Measurements from ENCODE around the gene DNAJB9. TPM values are rescaled to one million over a fixed set of nuclear protein-coding genes. Genes with fewer than 3 reads are reported as not detected.

DNAJB9 gene
- total RNA-seq, 4 donors from 2014 or later = 17.9 to 41.9 (median 28.0) TPM

DNA sequence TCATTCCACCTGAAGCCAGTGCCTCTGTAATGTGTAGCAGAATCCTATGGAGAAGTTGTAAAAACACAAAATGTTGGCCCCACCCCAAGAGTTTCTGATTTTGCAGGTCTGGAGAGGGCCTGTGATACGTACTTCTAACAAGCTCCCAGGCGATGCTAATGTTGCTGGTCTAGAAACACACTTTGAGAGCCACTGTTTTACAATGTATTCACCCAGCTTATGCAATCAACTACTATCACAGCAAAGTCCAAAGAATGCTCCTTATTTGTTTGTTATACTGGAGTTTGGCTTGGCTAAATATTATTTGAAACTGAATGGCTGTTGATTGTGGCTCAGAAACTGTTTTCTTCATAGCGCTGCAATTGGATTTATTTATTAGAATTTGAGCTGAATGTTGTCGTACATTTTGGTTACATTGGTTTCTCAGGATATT lies 44.3 kb downstream of the DNAJB9 start:
- 92% methylated on average over 4 of the region's 4 CpGs for WGBS
- no peaks in the 10 kb centered on the region for H3K4me1 ChIP-seq
- intact Hi-C loops (cut with DNase I) = no loop called here
- TF ChIP-seq, protein P1, sequence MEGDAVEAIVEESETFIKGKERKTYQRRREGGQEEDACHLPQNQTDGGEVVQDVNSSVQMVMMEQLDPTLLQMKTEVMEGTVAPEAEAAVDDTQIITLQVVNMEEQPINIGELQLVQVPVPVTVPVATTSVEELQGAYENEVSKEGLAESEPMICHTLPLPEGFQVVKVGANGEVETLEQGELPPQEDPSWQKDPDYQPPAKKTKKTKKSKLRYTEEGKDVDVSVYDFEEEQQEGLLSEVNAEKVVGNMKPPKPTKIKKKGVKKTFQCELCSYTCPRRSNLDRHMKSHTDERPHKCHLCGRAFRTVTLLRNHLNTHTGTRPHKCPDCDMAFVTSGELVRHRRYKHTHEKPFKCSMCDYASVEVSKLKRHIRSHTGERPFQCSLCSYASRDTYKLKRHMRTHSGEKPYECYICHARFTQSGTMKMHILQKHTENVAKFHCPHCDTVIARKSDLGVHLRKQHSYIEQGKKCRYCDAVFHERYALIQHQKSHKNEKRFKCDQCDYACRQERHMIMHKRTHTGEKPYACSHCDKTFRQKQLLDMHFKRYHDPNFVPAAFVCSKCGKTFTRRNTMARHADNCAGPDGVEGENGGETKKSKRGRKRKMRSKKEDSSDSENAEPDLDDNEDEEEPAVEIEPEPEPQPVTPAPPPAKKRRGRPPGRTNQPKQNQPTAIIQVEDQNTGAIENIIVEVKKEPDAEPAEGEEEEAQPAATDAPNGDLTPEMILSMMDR (IDR thresholded peaks at IDR 0.05) = no peak
- TF ChIP-seq POLR2A (IDR thresholded peaks at IDR 0.05; ENCODE audit: low read depth) (no peak), POLR2AphosphoS5 (IDR thresholded peaks at IDR 0.05) (no peak), EP300 (IDR thresholded peaks at IDR 0.05) (no peak)
- no peaks in the 10 kb centered on the region for H3K9me3 ChIP-seq
- H3K4me3 ChIP-seq = no peak overlapping the region
- H3K27ac ChIP-seq (replicated peaks in 1 of 4) = no peak overlapping the region
- H3K36me3 ChIP-seq = no peaks in the 10 kb centered on the region
- no peaks in the 10 kb centered on the region for H3K27me3 ChIP-seq
- no peak for DNase-seq (ENCODE audit: extremely low spot score)

DNA sequence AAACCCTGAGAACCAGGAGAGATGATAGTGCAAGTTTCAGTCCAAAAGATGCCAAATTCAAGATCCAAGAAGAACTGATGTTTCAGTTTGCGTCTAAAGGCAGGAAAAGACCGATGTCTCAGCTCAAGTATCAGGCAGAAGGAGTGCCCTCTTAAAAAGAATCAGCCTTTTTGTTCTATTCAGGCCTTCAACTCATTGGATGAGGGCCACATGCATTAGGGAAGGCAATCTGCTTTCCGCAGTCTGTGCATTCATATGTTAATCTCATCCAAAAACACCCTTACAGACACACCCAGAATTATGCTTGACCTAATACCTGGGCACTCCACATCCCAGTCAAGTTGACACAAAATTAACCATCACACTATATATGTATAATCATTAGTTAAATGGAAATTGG lies 45.2 kb downstream of the DNAJB9 start:
- DNase-seq (ENCODE audit: extremely low spot score) = no peak
- intact Hi-C loops (cut with DNase I) = no loop called here

DNA sequence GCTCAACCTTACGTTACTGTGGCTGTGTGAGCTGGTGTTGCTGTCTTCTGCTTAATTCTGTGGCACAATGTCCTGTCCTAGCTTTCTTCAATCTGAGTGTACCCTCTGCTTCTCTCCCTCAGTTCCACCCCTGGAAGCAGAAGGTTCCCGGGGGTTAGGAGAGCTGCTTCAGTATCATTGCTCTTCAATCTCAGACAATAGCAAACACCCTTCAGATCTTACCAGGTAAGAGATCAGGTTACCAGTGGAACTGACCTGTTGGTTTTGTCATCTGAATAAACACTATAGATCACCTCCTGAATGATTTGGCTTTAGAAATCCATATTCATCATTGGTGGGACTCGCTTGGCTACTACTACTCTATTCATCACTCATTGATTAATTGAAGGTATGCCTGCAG lies 48.4 kb downstream of the DNAJB9 start:
- no peaks in the 10 kb centered on the region for H3K36me3 ChIP-seq
- H3K4me3 ChIP-seq = no peak overlapping the region
- no peak overlapping the region for H3K27ac ChIP-seq (replicated peaks in 1 of 4)
- no peaks in the 10 kb centered on the region for H3K27me3 ChIP-seq
- H3K9me3 ChIP-seq = no peaks in the 10 kb centered on the region
- intact Hi-C loops (cut with DNase I) = no loop called here
- no peak for DNase-seq (ENCODE audit: extremely low spot score)
- 86% methylated on average over 3 of the region's 3 CpGs for WGBS
- no peaks in the 10 kb centered on the region for H3K4me1 ChIP-seq
- TF ChIP-seq, protein P1 (IDR thresholded peaks at IDR 0.05) = no peak
- TF ChIP-seq POLR2A (IDR thresholded peaks at IDR 0.05; ENCODE audit: low read depth) (no peak), POLR2AphosphoS5 (IDR thresholded peaks at IDR 0.05) (no peak), EP300 (IDR thresholded peaks at IDR 0.05) (no peak)

More for the DNA sequence above, 45.2 kb downstream of the DNAJB9 start:
- no peaks in the 10 kb centered on the region for H3K4me1 ChIP-seq
- TF ChIP-seq, protein P1 (IDR thresholded peaks at IDR 0.05) = no peak
- H3K9me3 ChIP-seq = no peaks in the 10 kb centered on the region
- H3K27ac ChIP-seq (replicated peaks in 1 of 4) = no peak overlapping the region
- no peak overlapping the region for H3K4me3 ChIP-seq
- no peaks in the 10 kb centered on the region for H3K27me3 ChIP-seq
- H3K36me3 ChIP-seq = no peaks in the 10 kb centered on the region
- 93% methylated on average over 3 of the region's 3 CpGs for WGBS

DNA sequence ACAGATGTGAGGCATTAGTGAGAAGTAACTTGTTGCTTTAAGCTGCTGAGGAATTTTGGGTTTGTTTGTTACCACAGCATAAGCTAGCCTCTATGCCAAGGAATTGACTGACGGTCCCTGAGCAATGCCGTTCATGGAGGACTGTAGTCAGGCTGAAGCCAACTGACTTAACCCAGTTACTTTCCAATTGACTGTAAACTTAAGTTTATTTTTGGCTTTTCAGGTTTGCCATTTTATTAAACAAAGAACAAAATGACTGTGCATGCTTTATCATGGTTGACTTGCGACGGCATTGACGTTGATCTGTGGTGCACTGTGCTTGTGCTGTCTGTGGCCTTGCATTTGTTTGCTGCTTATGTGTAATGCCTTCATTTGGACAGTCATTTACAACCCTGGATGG lies 53.5 kb downstream of the DNAJB9 start:
- no peaks in the 10 kb centered on the region for H3K9me3 ChIP-seq
- no peaks in the 10 kb centered on the region for H3K36me3 ChIP-seq
- H3K4me3 ChIP-seq = no peak overlapping the region
- intact Hi-C loops (cut with DNase I) = no loop called here
- 85% methylated on average over 5 of the region's 5 CpGs for WGBS
- no peak for DNase-seq (ENCODE audit: extremely low spot score)
- no peak overlapping the region for H3K27ac ChIP-seq (replicated peaks in 1 of 4)
- TF ChIP-seq, protein P1 (IDR thresholded peaks at IDR 0.05) = no peak
- TF ChIP-seq EP300 (IDR thresholded peaks at IDR 0.05) (no peak), POLR2A (IDR thresholded peaks at IDR 0.05; ENCODE audit: low read depth) (no peak), POLR2AphosphoS5 (IDR thresholded peaks at IDR 0.05) (no peak)
- H3K4me1 ChIP-seq = peaks cover 0 to 3% (median 0%) of the 10 kb centered on the region in 4 donors
- H3K27me3 ChIP-seq = no peaks in the 10 kb centered on the region

Other genes starting within 250 kb of the DNAJB9 start
- 1 to 10 TPM; 2.9 to 5.2 (median 3.3) TPM for gene NRCAM, start 113.4 kb upstream of the DNAJB9 start, total RNA-seq
- gene PNPLA8, start 43.7 kb upstream of the DNAJB9 start, total RNA-seq = 10 to 100 TPM; 21.2 to 48.7 (median 32.6) TPM
- 10 to 100 TPM; 23.1 to 27.7 (median 27.3) TPM for gene THAP5, start 168 bp upstream of the DNAJB9 start, total RNA-seq